HG03135 (cell line): ENCODE data around the gene EMILIN1.
A peak's percentile ranks its signal among the peaks of the same experiment; 100 is the strongest.
"Not testable (repeated sequence)": the region's sequence is repeated elsewhere in the genome, so short reads cannot be mapped to it uniquely, and the experiment has no call there.

Source experiments
- ATAC-seq: cut with Tn5 transposase; IDR thresholded peaks from one replicate; pipeline ENCODE4 v1.9.1; 2021; ENCODE audit warnings: mild to moderate bottlenecking, moderate library complexity; ENCODE audit not compliant: unreplicated experiment

The EMILIN1 gene

DNA sequence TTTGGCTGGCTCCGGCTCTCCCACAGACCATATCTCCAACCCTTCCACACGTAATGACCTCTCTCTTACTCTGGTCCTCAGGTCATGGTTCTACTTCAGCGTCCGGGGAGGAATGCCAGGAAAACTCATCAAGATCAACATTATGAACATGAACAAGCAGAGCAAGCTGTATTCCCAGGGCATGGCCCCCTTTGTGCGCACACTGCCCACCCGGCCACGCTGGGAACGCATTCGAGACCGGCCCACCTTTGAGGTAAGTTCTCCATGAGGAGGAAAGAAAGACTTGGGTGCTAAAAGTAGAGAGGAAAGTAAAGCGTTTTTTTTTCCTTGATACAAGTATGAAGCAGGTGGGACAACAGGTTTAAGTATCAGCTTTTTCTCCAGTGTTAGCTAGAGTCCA lies 25.1 kb upstream of the EMILIN1 start:
- no peak for ATAC-seq

GRCh38 chr2:27053776-27054175 lies 24.6 kb upstream of the EMILIN1 start:
- no peak for ATAC-seq

- no peak for ATAC-seq
Measured at GRCh38 chr2:27054721-27055120, 23.7 kb upstream of the EMILIN1 start.

GRCh38 chr2:27057184-27057583 lies 21.2 kb upstream of the EMILIN1 start:
- ATAC-seq: no peak

GRCh38 chr2:27058210-27058609 lies 20.2 kb upstream of the EMILIN1 start:
- no peak for ATAC-seq

GRCh38 chr2:27059141-27059820 lies 19.1 kb upstream of the EMILIN1 start:
- ATAC-seq: no peak

DNA sequence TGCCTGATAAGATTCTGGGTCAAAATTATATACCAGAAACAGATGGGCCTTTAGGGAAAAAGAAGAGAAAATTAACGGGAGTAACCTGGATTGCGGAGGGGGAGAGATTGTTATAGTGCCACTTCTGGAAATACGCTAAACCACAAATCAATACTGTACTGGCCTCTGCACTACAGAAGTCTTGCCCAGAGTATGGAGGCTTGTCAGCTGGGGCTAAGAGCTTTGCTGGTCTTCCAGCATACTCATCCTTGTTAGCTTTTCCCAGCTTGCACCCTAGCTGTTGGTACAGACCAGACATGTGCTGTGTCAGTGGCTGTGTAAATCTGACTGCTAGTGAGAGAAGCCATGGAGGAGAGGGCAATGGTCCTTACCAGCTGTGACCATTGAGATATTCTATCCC lies 18.1 kb upstream of the EMILIN1 start:
- no peak for ATAC-seq

- no peak for ATAC-seq
Measured at GRCh38 chr2:27065128-27065527, 13.3 kb upstream of the EMILIN1 start.

DNA sequence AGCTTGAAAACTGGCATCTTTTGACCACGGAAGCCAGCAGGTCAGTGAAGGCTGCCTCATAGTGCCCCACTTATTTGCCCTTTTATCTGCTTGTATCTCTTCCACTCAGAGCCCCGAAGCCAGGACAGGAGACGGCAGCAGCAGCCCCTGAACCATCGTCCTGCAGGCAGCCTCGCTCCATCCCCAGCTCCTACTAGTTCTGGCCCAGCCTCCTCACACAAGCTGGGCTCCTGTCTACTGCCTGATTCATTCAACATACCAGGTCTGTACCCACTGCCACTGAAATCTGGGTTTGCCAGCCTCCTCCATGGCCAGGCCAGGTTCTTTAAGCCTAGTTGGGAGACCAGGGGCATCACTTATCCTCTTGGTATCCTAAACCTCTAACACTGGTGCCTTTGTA lies 11.0 kb upstream of the EMILIN1 start:
- no peak for ATAC-seq

GRCh38 chr2:27069436-27069835 lies 9.0 kb upstream of the EMILIN1 start:
- ATAC-seq: no peak

- ATAC-seq: no peak
Measured at GRCh38 chr2:27069961-27070618, 8.3 kb upstream of the EMILIN1 start.

DNA sequence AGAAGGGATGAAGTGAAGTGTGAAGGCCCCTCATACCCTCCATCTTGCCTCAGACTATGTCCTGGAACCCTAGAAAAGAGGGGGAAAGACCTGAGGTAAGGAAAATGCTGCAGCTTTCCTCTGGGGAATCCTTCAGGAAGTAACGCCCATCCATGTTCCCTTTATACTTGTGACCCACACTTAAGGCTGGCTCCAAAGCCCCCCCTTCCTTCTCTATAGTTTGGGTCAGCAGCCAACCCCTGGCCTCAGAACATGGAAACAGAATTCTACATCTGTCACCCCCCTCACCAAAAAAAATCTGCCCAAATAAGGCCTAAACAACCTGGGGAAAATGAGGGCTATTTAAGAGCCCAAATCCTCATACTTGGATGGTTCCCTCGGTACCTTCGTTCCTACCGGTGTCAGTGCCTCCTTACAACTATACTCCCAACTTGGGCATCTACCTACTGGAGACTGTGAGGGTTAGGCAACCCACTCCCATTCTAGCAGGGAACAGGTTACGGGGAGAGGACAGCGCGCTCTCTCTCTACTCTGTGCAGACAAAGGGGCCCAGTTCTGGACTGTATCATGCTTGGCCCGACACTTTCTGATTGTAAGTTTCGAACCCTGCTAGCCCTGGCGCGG lies 7.7 kb upstream of the EMILIN1 start:
- no peak for ATAC-seq

- peak; percentile 83 for ATAC-seq
Measured at GRCh38 chr2:27071277-27071989, 7.0 kb upstream of the EMILIN1 start, which contains the start of gene OST4. Gene OST4 (minus strand): TSS chr2:27071654.

- ATAC-seq: peak; percentile 1
Measured at GRCh38 chr2:27071990-27072830, 6.2 kb upstream of the EMILIN1 start.

GRCh38 chr2:27072920-27073319 lies 5.5 kb upstream of the EMILIN1 start:
- no peak for ATAC-seq

GRCh38 chr2:27073782-27074181 lies 4.6 kb upstream of the EMILIN1 start:
- ATAC-seq: no peak

GRCh38 chr2:27074738-27075565 lies 3.5 kb upstream of the EMILIN1 start:
- no peak for ATAC-seq

GRCh38 chr2:27075566-27075871 lies 2.9 kb upstream of the EMILIN1 start:
- not testable (repeated sequence) for ATAC-seq

DNA sequence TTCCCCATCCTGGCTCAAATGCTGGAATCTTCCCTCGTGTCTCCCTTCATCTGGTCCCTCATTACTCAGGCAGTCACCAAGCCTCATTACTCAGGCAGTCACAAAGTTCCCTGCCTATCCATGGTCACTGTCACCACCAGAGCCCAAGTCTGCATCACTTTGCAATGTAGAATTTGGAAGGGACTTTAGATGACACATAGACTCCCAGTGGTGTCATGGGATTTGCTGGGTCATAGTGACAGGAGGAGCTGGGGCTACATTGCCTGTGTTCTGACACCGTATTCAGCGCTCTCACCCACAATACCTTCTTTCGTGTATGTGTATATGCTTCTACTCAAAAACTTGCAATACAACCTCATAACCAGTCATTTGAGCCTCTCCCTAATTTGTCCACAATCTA lies 2.1 kb upstream of the EMILIN1 start:
- ATAC-seq: no peak

DNA sequence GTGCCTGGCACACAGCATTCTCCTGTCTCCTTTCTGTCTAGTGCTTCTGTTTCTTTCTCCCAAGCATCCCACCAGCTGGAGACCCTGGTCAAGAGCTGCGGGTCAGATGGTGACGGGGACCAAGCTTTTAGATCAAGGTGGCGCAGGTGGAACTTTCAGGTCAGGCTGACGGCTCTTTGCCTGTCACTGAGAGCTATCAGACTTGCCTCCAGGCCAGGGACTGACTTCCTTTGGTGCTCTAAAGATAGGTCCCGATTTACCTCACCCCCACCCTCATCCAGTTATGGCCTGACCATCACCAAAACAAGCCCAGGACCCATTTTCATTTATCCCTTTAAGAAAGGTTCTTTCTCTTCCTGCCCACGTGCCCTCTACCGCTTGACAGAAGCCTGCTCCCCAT lies 1.2 kb upstream of the EMILIN1 start:
- ATAC-seq: no peak
